GM18502 (cell line): ENCODE results near the gene TCP1.
"Not testable (repeated sequence)": the region's sequence is repeated elsewhere in the genome, so short reads cannot be mapped to it uniquely, and the experiment has no call there.

Source experiments
- ATAC-seq: cut with Tn5 transposase; IDR thresholded peaks from one replicate; pipeline ENCODE4 v1.9.1; 2021; ENCODE audit warnings: mild to moderate bottlenecking; ENCODE audit not compliant: unreplicated experiment, poor library complexity

The TCP1 gene

GRCh38 chr6:159817951-159818739, 28.7 kb upstream of the TCP1 start:
- no peak for ATAC-seq

GRCh38 chr6:159816775-159817174, 27.4 kb upstream of the TCP1 start:
- not testable (repeated sequence) for ATAC-seq

- no peak for ATAC-seq
These were observed 26.0 kb upstream of the TCP1 start for GRCh38 chr6:159815410-159815809.

GRCh38 chr6:159813781-159814180, 24.4 kb upstream of the TCP1 start:
- ATAC-seq, result no peak

- no peak for ATAC-seq
These were observed 19.7 kb upstream of the TCP1 start for GRCh38 chr6:159809149-159809548.

GRCh38 chr6:159808647-159809046, 19.2 kb upstream of the TCP1 start:
- no peak for ATAC-seq

GRCh38 chr6:159807150-159807858, 17.9 kb upstream of the TCP1 start:
- no peak for ATAC-seq

GRCh38 chr6:159806021-159806458, 16.6 kb upstream of the TCP1 start:
- ATAC-seq, result no peak

- ATAC-seq, result no peak
These were observed 16.1 kb upstream of the TCP1 start for GRCh38 chr6:159805440-159806020.

- no peak for ATAC-seq
These were observed 15.1 kb upstream of the TCP1 start for GRCh38 chr6:159804504-159804903.

GRCh38 chr6:159801935-159802334, 12.5 kb upstream of the TCP1 start:
- no peak for ATAC-seq

GRCh38 chr6:159800141-159800865, 10.9 kb upstream of the TCP1 start, which contains the start of gene PNLDC1:
Gene PNLDC1, plus strand, starts transcription at chr6:159800276. Its CDS starts 32 bp downstream, at chr6:159800308.
- no peak for ATAC-seq

GRCh38 chr6:159797554-159797953, 8.2 kb upstream of the TCP1 start:
- no peak for ATAC-seq

GRCh38 chr6:159794976-159795375, 5.6 kb upstream of the TCP1 start:
- ATAC-seq, result not testable (repeated sequence)

GRCh38 chr6:159790956-159791598, 1.7 kb upstream of the TCP1 start:
- ATAC-seq, result no peak

GRCh38 chr6:159790149-159790955, 950 bp upstream of the TCP1 start, which contains the start of gene MRPL18:
Gene MRPL18, plus strand, starts transcription at chr6:159790467. Its CDS starts 121 bp downstream, at chr6:159790588.
- peak; percentile 83 for ATAC-seq

- ATAC-seq, result no peak
These were observed 537 bp downstream of the TCP1 start for GRCh38 chr6:159788753-159789376.

GRCh38 chr6:159788276-159788675, 1.1 kb downstream of the TCP1 start:
- ATAC-seq, result no peak
